IgD-negative memory B cell (primary cell): Measurements from ENCODE around the gene AIRE. TPM values are rescaled to one million over a fixed set of nuclear protein-coding genes. Genes with fewer than 3 reads are reported as not detected.
A peak's percentile ranks its signal among the peaks of the same experiment; 100 is the strongest.
"Not testable (repeated sequence)": the region's sequence is repeated elsewhere in the genome, so short reads cannot be mapped to it uniquely, and the experiment has no call there.

Experiments
- H3K27ac Mint-ChIP-seq, 3 donors: one replicate each; pipeline ENCODE4 v1.8.0; 2020 to 2022; ENCODE audit warnings: mild to moderate bottlenecking in 3 of 3, mixed read lengths in 3 of 3, moderate library complexity in 1 of 3
- H3K27me3 Mint-ChIP-seq: one replicate; pipeline ENCODE4 v1.8.0; 2021; ENCODE audit warnings: mixed read lengths
- H3K36me3 Mint-ChIP-seq: one replicate; pipeline ENCODE4 v1.8.0; 2020; ENCODE audit warnings: mild to moderate bottlenecking, mixed read lengths
- H3K4me1 Mint-ChIP-seq, 3 donors: one replicate each; pipeline ENCODE4 v1.8.0; 2020 to 2022; ENCODE audit warnings: mixed read lengths in 3 of 3, mild to moderate bottlenecking in 1 of 3
- H3K4me3 Mint-ChIP-seq, 4 donors: one replicate each; pipeline ENCODE4 v1.8.0; 2020 to 2022; ENCODE audit warnings: mild to moderate bottlenecking in 4 of 4, mixed read lengths in 4 of 4, moderate library complexity in 3 of 4
- H3K9me3 Mint-ChIP-seq, 3 donors: one replicate each; pipeline ENCODE4 v1.8.0; 2020 to 2021; ENCODE audit warnings: mixed read lengths in 3 of 3, mild to moderate bottlenecking in 1 of 3
- polyA plus RNA-seq: library from polyadenylated mRNA; unstranded; fragments of 300-500 nt; fragmentation: Illumina TruSeq; gene quantifications from one replicate; pipeline ENCODE4 v1.2.3, GENCODE V29; 2021

AIRE gene
- polyA plus RNA-seq, 1 donor from 2014 or later, result 0.45 TPM

DNA sequence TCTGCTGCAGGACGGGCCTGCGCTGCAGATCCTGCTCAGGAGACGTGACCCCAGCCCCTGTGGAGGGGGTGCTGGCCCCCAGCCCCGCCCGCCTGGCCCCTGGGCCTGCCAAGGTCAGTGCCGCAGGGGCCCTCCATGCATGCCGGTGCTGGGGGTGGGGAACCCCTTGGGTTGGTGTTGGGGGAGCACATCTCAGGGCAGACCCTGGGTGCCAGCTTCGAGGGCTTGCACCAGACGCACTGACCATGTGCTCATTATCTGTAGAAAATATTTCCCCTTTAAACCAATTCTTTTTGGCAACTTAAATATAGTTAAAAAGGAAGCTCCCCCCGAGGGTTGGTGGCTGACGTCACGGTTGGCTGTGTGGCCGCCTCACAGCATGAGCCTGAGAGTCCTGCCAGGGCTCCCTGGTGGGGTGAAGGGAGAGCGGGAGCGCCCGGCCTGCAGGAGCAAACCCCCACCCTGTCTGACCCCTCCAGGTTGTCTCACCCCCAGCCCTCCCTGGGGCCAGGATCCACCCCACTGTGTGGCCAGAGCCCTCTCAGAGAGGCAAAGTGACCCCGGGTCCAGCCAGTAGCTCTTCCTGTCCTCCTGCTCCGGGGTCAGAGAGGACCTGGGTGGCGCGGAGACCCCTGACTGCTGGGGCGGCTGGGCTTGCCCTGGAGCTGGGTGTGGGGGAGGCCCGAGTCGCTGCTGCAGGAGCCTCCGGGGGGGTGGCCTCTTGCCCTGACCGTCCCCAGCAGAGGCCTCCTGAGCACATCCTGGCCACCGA is 8.9 kb downstream of the AIRE start:
- Mint-ChIP-seq H3K4me1 (peaks cover 17 to 20% (median 18%) of the 10 kb centered on the region in 3 donors), H3K27ac (peak overlapping the region in 1 of 3 donors; percentile 51), H3K27me3 (no peaks in the 10 kb centered on the region), H3K36me3 (no peaks in the 10 kb centered on the region), H3K4me3 (peak overlapping the region in 1 of 4 donors; percentile 60), H3K9me3 (no peaks in the 10 kb centered on the region)

DNA sequence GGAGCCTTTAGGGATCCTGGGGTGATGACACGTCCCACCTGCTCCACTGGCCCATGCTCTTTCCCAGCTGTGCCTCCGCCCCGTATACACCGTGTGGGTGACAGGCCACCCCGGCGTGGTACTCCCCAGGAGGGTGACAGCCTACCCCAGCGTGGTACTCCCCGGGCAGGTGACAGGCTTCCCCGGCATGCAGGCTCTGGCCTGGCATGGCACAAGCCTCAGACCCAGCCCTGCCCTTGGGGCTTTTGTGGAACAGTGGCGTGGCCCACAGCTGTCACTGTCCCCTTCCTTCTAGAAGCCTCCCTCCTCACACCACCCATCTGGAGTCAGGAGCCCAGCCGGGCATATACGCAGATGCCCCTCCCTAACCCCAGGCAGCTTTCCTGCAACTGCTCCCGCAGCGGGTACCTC is 9.5 kb downstream of the AIRE start:
- peak overlapping the region in 1 of 3 donors; percentile 43 for H3K27ac Mint-ChIP-seq
- H3K4me3 Mint-ChIP-seq, result peak overlapping the region in 3 of 4 donors; percentile 3 to 79 (median 70)
- H3K27me3 Mint-ChIP-seq, result no peaks in the 10 kb centered on the region
- H3K9me3 Mint-ChIP-seq, result no peaks in the 10 kb centered on the region
- peaks cover 17 to 20% (median 18%) of the 10 kb centered on the region in 3 donors for H3K4me1 Mint-ChIP-seq
- no peaks in the 10 kb centered on the region for H3K36me3 Mint-ChIP-seq

DNA sequence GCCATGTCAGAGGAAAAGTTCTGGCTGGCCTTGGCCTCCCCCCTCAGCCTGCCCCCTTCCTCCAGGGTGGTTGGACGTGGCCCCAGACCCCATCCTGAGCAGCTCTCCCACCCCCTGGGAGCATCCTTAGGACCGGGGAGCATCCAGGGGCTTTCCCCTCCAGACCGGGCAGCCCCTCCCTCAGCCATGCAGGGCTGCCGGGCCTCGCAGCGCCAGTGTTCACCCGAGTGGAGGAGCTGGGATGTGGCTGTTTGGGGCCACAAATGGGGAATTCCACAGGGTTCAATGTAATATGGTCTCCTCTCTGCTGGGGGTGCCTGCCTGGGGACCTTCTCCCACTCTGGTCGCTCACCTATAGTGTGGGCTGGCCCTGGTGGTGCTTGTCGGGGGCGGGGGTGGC is 10.0 kb downstream of the AIRE start:
- Mint-ChIP-seq H3K4me3 (peak overlapping the region in 3 of 4 donors; percentile 3 to 79 (median 70)), H3K27me3 (no peaks in the 10 kb centered on the region), H3K36me3 (no peaks in the 10 kb centered on the region), H3K9me3 (no peaks in the 10 kb centered on the region), H3K27ac (peak overlapping the region in 1 of 3 donors; percentile 43), H3K4me1 (peaks cover 17 to 20% (median 18%) of the 10 kb centered on the region in 3 donors)

DNA sequence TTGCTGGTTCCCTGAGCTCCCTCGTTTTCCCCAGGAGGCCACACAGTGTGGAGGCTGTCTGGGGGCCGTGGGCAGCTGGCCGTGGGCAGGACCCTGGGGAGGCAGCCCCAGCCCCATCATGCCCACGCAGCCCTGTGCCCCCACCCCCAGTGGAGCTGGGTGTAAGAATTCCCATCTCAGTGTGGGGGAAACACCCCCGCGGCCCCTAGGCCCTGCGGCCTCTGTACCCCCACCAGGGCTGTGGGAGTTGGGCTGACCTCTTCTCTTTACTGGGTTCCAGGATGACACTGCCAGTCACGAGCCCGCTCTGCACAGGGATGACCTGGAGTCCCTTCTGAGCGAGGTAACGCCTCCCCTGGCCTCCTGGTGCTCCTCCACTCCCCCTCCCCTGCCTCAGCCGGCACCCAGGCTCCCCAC is 10.4 kb downstream of the AIRE start:
- Mint-ChIP-seq H3K27me3 (peaks cover 1% of the 10 kb centered on the region), H3K36me3 (no peaks in the 10 kb centered on the region), H3K4me1 (peaks cover 17 to 23% (median 21%) of the 10 kb centered on the region in 3 donors), H3K4me3 (no peak overlapping the region), H3K27ac (no peak overlapping the region), H3K9me3 (no peaks in the 10 kb centered on the region)

DNA sequence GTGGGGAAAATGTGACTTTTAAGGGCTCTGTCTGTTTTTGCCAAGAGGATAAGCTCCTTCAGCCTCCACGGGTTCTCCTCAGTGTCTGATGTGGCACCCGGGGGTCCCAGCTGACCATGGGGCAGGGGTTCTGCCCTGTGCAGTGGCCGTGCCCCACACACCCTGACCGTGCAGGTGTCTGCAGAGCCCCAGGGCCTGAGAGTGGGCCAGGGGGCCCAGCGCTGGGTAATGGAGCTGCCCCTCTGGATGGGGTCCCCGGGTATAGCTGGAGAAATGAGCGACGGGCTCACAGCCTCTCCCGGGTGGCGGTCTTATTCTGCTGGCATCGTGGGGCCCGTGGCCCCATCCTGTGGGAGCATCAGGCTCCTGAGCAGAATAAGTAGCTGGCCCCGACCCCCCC is 11.2 kb downstream of the AIRE start:
- Mint-ChIP-seq H3K4me1 (peaks cover 17 to 31% (median 27%) of the 10 kb centered on the region in 3 donors), H3K9me3 (no peaks in the 10 kb centered on the region), H3K27ac (no peak overlapping the region), H3K27me3 (peaks cover 1% of the 10 kb centered on the region), H3K36me3 (no peaks in the 10 kb centered on the region), H3K4me3 (peak overlapping the region in 1 of 4 donors; percentile 39)

DNA sequence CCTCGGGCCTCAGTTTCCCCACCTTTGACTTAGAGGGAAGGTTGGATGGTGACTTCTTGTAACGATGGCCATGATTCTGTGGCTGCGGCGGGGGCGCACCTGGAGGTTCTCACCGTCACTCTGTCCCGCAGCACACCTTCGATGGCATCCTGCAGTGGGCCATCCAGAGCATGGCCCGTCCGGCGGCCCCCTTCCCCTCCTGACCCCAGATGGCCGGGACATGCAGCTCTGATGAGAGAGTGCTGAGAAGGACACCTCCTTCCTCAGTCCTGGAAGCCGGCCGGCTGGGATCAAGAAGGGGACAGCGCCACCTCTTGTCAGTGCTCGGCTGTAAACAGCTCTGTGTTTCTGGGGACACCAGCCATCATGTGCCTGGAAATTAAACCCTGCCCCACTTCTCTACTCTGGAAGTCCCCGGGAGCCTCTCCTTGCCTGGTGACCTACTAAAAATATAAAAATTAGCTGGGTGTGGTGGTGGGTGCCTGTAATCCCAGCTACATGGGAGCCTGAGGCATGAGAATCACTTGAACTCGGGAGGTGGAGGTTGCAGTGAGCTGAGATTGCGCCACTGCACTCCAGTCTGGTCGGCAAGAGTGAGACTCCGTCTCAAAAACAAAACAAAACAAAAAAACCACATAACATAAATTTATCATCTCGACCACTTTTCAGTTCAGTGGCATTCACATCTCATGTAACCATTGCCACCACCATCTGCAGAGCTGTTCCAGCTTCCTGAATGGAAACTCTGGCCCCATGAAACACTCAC is 12.0 kb downstream of the AIRE start:
- Mint-ChIP-seq H3K27me3 (peaks cover 1% of the 10 kb centered on the region), H3K36me3 (no peaks in the 10 kb centered on the region), H3K4me1 (peaks cover 17 to 36% (median 33%) of the 10 kb centered on the region in 3 donors), H3K9me3 (no peaks in the 10 kb centered on the region), H3K27ac (peak overlapping the region; percentile 86 to 97 (median 97)), H3K4me3 (peak overlapping the region; percentile 34 to 92 (median 62))

DNA sequence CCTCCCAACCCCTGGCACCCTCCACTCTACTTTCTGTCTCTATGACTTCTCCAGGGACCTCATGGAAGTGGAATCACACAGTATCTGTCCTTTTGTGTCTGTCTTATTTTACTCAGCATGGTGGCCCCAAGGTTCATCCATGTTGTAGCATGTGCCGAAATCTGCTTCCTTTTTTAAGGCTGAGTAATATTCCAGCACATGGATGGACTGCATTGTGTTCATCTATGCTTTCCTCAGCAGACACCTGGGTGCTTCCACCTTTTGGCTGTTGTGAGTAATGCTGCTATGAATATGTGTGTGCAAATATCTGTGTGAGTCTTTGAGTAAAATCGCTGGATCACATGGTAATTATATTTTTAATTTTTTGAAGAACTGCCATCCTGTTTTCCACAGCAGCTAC is 12.6 kb downstream of the AIRE start:
- H3K4me3 Mint-ChIP-seq, result peak overlapping the region; percentile 5 to 92 (median 54)
- peaks cover 1% of the 10 kb centered on the region for H3K27me3 Mint-ChIP-seq
- peaks cover 18 to 40% (median 36%) of the 10 kb centered on the region in 3 donors for H3K4me1 Mint-ChIP-seq
- peak overlapping the region; percentile 86 to 97 (median 97) for H3K27ac Mint-ChIP-seq
- H3K9me3 Mint-ChIP-seq, result no peaks in the 10 kb centered on the region
- no peaks in the 10 kb centered on the region for H3K36me3 Mint-ChIP-seq

DNA sequence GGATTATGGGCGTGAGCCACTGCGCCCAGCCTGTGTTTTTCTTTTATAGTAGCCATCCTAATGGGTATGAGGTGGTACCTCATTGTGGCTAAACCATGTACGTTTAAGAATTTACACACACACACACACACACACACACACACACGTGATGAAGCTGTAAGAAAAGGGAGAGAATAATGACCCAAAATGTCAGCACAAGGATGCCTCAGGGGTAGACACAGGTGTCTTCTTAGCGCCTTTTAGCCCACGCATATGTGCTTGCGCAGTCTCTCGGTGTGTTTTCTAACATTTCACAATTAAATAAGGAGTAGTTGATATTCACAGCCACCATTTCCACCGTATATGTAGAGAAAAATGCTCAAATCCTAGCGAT is 13.4 kb downstream of the AIRE start:
- H3K27me3 Mint-ChIP-seq, result peaks cover 1% of the 10 kb centered on the region
- peak overlapping the region; percentile 93 to 97 (median 97) for H3K27ac Mint-ChIP-seq
- H3K9me3 Mint-ChIP-seq, result no peaks in the 10 kb centered on the region
- peaks cover 23 to 43% (median 40%) of the 10 kb centered on the region in 3 donors for H3K4me1 Mint-ChIP-seq
- H3K36me3 Mint-ChIP-seq, result no peaks in the 10 kb centered on the region
- H3K4me3 Mint-ChIP-seq, result peak overlapping the region; percentile 86 to 92 (median 90)

DNA sequence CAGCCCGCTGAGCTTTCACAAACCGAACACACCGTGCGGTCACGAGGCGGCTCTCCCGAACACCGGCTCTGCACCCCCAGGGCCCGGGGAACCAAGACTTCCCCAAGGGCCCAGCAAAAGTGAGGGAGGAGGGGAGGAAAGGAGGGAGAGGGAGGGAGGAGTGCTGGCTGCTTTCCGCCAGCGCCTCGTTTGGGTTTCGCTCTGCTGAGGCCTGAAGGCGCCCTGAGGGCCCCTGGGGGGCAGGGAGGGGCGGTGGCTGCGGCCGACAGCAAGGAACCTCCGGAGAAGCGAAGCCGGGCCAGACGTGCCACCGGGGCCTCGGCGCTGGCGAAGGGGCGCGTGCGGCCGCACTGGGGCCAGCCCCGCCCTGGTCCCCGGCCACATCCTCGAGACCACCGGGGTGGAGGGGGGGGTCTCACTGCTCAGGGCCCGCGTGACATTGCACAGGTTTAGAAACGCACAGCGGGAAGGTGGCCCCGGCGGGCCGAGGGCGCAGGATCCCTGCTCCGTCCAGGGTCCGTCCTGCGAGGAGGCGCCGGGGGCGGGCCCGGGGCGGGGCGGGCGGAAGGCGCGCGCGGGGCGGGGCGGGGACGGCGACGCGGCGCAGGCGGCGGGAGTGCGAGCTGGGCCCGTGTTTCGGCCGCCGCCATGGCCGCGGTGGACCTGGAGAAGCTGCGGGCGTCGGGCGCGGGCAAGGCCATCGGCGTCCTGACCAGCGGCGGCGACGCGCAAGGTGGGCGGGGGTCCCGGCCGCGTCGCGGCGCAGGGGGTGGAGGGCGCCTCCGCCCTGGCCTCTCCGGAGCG is 14.0 kb downstream of the AIRE start, which contains the start of gene PFKL:
Gene PFKL, plus strand, starts transcription at position 596 of the 804 bp plus-strand sequence. Its CDS starts 53 bp downstream, at position 649.
- H3K27me3 Mint-ChIP-seq, result peaks cover 1% of the 10 kb centered on the region
- peaks cover 23 to 42% (median 40%) of the 10 kb centered on the region in 3 donors for H3K4me1 Mint-ChIP-seq
- no peaks in the 10 kb centered on the region for H3K36me3 Mint-ChIP-seq
- H3K4me3 Mint-ChIP-seq, result peak within 1 kb of the TSS; percentile 86 to 92 (median 91)
- no peaks in the 10 kb centered on the region for H3K9me3 Mint-ChIP-seq
- H3K27ac Mint-ChIP-seq, result peak within 1 kb of the TSS; percentile 93 to 97 (median 97)

DNA sequence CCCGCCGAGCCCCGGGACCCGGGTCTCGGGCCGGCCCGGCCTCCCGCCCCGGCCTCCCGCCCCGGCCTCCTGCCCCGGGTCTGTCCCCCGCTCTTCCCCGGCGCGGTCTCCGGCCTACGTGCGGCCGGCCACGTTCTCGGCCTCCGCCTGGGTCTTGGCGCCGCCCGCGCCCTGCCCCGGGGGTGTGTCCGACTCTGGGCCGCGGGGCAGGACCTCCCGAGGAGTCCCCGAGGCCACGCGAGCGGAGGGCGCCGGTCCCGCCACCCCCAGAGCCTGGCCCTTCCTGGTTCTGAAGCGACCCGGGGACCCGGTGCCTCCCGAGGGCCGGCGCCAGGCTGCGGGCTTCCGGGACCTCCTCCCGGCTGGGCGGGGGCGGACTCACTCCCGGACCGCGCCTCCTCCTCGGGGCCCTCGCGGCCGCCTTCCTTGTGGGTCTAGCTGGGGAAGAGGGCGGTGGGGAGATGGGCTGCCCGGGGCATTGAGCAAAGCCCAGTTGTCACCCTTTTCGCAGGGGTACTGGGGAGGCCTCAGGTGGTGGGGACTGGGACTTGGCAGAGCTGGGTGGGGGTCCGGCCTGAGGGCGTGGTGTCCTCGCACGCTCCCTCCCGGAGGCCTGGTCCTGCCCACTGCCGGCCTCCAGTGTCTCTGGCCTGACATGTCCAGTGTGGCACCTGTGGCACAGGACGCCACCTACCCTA is 14.7 kb downstream of the AIRE start:
- Mint-ChIP-seq H3K4me1 (peaks cover 23 to 44% (median 39%) of the 10 kb centered on the region in 3 donors), H3K27ac (peak overlapping the region in 1 of 3 donors; percentile 62), H3K4me3 (peak overlapping the region; percentile 78 to 91 (median 85)), H3K36me3 (no peaks in the 10 kb centered on the region), H3K9me3 (no peaks in the 10 kb centered on the region), H3K27me3 (peaks cover 1% of the 10 kb centered on the region)

DNA sequence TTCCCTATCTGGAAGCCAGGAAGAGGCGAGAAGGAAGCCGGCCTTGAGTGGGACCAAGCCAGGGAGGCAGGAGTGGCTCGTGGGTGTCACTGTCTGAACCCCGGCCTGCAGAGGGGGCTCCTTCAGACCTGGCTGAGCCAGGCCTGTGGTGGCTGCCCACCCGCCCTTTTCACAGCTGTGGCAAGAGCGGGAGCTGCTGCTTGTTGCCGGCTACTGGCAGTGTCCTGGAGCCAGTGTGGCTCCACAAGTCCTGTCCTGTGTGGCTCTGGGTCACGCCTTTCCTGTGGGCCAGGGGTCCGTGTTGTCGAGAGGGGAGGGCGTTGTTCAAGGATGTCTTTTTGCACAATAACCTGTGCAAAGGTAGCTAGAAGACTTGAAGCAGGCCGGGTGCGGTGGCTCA is 15.5 kb downstream of the AIRE start:
- Mint-ChIP-seq H3K4me1 (peaks cover 23 to 44% (median 39%) of the 10 kb centered on the region in 3 donors), H3K4me3 (peak overlapping the region; percentile 78 to 91 (median 85)), H3K9me3 (no peaks in the 10 kb centered on the region), H3K27me3 (peaks cover 1% of the 10 kb centered on the region), H3K27ac (peak overlapping the region in 2 of 3 donors; percentile 62 to 86), H3K36me3 (no peaks in the 10 kb centered on the region)

DNA sequence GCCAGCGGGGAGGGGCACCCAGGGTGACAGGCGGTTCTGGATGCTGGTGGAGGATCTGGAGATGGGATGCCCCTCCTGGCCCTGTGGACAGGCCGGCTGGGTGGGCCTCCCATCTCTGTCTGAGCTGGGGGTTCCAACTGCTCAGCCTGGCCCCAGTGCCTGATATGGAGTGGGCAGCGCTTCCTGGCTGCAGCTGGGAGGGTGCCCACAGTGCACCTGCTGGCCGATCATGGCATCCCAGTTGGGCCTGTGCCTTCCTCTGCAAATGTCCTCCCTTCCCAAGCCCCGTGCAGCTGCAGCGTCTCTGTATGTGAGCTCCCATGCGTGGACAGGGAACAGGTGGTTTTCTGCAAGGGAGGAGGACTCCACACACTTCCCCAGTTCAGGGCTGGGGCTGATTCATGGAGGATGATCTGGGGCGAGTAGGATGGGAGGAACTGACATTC is 16.3 kb downstream of the AIRE start:
- peaks cover 1% of the 10 kb centered on the region for H3K27me3 Mint-ChIP-seq
- H3K4me3 Mint-ChIP-seq, result peak overlapping the region; percentile 36 to 86 (median 80)
- H3K4me1 Mint-ChIP-seq, result peaks cover 23 to 44% (median 39%) of the 10 kb centered on the region in 3 donors
- peak overlapping the region; percentile 50 to 86 (median 86) for H3K27ac Mint-ChIP-seq
- no peaks in the 10 kb centered on the region for H3K9me3 Mint-ChIP-seq
- H3K36me3 Mint-ChIP-seq, result no peaks in the 10 kb centered on the region

DNA sequence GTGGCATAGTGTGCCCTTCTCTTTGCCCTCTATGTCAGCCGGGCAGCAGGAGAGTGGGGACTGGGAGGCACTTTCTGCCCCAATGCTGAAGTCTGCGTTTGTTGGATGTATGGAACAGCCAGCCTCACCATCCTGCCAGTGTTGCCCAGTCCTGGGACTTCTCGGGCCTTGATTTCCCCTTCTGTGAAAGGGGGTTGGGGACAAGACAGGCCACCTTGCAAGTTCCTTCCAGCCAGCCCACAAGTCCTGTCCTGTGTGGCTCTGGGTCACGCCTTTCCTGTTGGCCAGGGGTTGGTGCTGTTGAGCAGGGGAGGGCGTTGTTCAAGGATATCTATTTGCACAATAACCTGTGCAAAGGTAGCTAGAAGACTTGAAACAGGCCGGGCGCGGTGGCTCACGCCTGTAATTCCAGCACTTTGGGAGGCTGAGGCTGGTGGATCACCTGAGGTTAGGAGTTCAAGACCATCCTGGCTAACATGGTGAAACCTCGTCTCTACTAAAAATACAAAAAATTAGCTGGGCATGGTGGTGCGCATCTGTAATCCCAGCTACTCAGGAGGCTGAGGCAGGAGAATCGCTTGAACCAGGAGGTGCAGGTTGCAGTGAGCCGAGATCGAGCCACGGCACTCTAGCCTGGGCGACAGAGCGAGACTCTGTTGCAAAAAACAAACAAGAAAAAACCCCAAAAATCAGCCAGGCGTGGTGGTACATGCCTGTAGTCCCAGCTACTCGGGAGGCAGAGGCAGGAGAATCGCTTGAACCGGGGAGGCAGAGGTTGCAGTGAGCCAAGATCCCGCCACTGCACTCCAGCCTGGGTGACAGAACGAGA is 17.1 kb downstream of the AIRE start:
- Mint-ChIP-seq H3K27ac (peak overlapping the region; percentile 50 to 88 (median 86)), H3K4me1 (peaks cover 20 to 44% (median 37%) of the 10 kb centered on the region in 3 donors), H3K4me3 (peak overlapping the region; percentile 78 to 86 (median 84))
- not testable (repeated sequence) for H3K36me3 Mint-ChIP-seq, H3K27me3 Mint-ChIP-seq, H3K9me3 Mint-ChIP-seq
